HG02798 (cell line): ENCODE measurements around the gene SH3GL2.

ENCODE experiments used
- ATAC-seq: cut with Tn5 transposase; IDR thresholded peaks from one replicate; pipeline ENCODE4 v1.9.1; 2021; ENCODE audit warnings: mild to moderate bottlenecking; ENCODE audit not compliant: unreplicated experiment, poor library complexity

The SH3GL2 gene

GRCh38 chr9:17609312-17610005 is 30.6 kb downstream of the SH3GL2 start:
- no peak for ATAC-seq

GRCh38 chr9:17611342-17611741 is 32.5 kb downstream of the SH3GL2 start:
- ATAC-seq: no peak

GRCh38 chr9:17611917-17612316 is 33.1 kb downstream of the SH3GL2 start:
- no peak for ATAC-seq

- ATAC-seq: no peak
These were observed 34.9 kb downstream of the SH3GL2 start for GRCh38 chr9:17613758-17614157.

- no peak for ATAC-seq
These were observed 35.4 kb downstream of the SH3GL2 start for GRCh38 chr9:17614250-17614649.

GRCh38 chr9:17614903-17615302 is 36.0 kb downstream of the SH3GL2 start:
- ATAC-seq: no peak

- no peak for ATAC-seq
These were observed 43.3 kb downstream of the SH3GL2 start for GRCh38 chr9:17622141-17622540.

- no peak for ATAC-seq
These were observed 43.9 kb downstream of the SH3GL2 start for GRCh38 chr9:17622749-17623148.

GRCh38 chr9:17623965-17624364 is 45.1 kb downstream of the SH3GL2 start:
- ATAC-seq: no peak

- no peak for ATAC-seq
These were observed 45.7 kb downstream of the SH3GL2 start for GRCh38 chr9:17624571-17624970.

- ATAC-seq: no peak
These were observed 47.0 kb downstream of the SH3GL2 start for GRCh38 chr9:17625644-17626388.

GRCh38 chr9:17627641-17628040 is 48.8 kb downstream of the SH3GL2 start:
- ATAC-seq: no peak

GRCh38 chr9:17628624-17629023 is 49.8 kb downstream of the SH3GL2 start:
- no peak for ATAC-seq

GRCh38 chr9:17630531-17630949 is 51.7 kb downstream of the SH3GL2 start:
- ATAC-seq: no peak

GRCh38 chr9:17631396-17631795 is 52.5 kb downstream of the SH3GL2 start:
- ATAC-seq: no peak

GRCh38 chr9:17632994-17633393 is 54.1 kb downstream of the SH3GL2 start:
- ATAC-seq: no peak

- ATAC-seq: no peak
These were observed 56.4 kb downstream of the SH3GL2 start for GRCh38 chr9:17635115-17635890.

GRCh38 chr9:17636349-17636748 is 57.5 kb downstream of the SH3GL2 start:
- ATAC-seq: no peak

GRCh38 chr9:17636821-17637220 is 58.0 kb downstream of the SH3GL2 start:
- ATAC-seq: no peak

GRCh38 chr9:17637229-17637628 is 58.4 kb downstream of the SH3GL2 start:
- ATAC-seq: no peak

- ATAC-seq: no peak
These were observed 69.7 kb downstream of the SH3GL2 start for GRCh38 chr9:17648516-17648915.
